HepG2 (cell line): ENCODE data around the gene KPNB1. TPM values are rescaled to one million over a fixed set of nuclear protein-coding genes. Genes with fewer than 3 reads are reported as not detected.

Source experiments
- ATAC-seq: fragments of 200-7000 bp; cut with Tn5 transposase; 3 replicates; pipeline ENCODE4 v1.9.1; 2020; ENCODE audit warnings: mild to moderate bottlenecking, moderate library complexity
- BruUV-seq: library from RNA; stranded (reverse); fragments of 400-500 nt; replicated peaks from 2 replicates; lab custom pipeline; 2021; lab: Mats Ljungman, UMichigan
- CTCF ChIA-PET: fragments of 300-600 bp; formaldehyde crosslinking; extraction: SDS; loops from one replicate; lab custom pipeline; 2021; ENCODE audit warnings: low total read pairs, inconsistent platforms, low intra/inter-chr PET ratio; lab: Yijun Ruan, JAX
- POLR2A ChIA-PET: fragments of 350-600 bp; sonication (Branson Sonifier 250); formaldehyde crosslinking; loops from one replicate; lab custom pipeline; 2020; ENCODE audit warnings: antibody characterized with exemption, inconsistent platforms; lab: Yijun Ruan, JAX
- DNase-seq: peaks from one replicate; pipeline ENCODE4 v3.0.0-alpha.2; 2015; ENCODE audit warnings: low spot score
- FAIRE-seq: peaks from 3 replicates; lab custom pipeline; 2011; peaks lifted over from hg19 to GRCh38; lab: Jason Lieb, UNC
- H2AFZ ChIP-seq: one replicate; pipeline ENCODE4 v1.6.1; 2011; ENCODE audit warnings: low read length, inconsistent platforms
- H3K27ac ChIP-seq: fragments of 300-600 bp; 3 replicates; pipeline ENCODE4 v1.8.0; 2011; ENCODE audit warnings: mixed run types, mild to moderate bottlenecking, mixed read lengths, low read length, inconsistent platforms; ENCODE audit not compliant: insufficient read depth; ENCODE audit errors: extremely low read length
- H3K27me3 ChIP-seq, 2 experiments: fragments of 200-600 bp in 1 of 2; 2 replicates in 1 of 2; 3 replicates in 1 of 2; pipeline versions ENCODE4 v1.6.0 to v1.8.0; 2011; ENCODE audit warnings: low read length in 2 of 2, mild to moderate bottlenecking in 2 of 2, moderate library complexity in 2 of 2, inconsistent platforms in 1 of 2; ENCODE audit not compliant: insufficient read depth in 2 of 2, control insufficient read depth in 1 of 2
- H3K36me3 ChIP-seq, 2 experiments: fragments of 200-600 bp in 1 of 2; replicated peaks in 1 of 2; 2 replicates in 1 of 2; 3 replicates in 1 of 2; pipeline versions ENCODE4 v1.5.1 to v1.8.0; 2011; ENCODE audit warnings: low read length in 2 of 2, inconsistent platforms in 1 of 2; ENCODE audit not compliant: insufficient read depth in 2 of 2, control insufficient read depth in 1 of 2
- H3K4me1 ChIP-seq: 2 replicates; pipeline ENCODE4 v1.5.1; 2012; ENCODE audit warnings: low read length, inconsistent platforms; ENCODE audit not compliant: insufficient read depth
- H3K4me2 ChIP-seq: 2 replicates; pipeline ENCODE4 v1.6.0; 2011; ENCODE audit warnings: low read depth, low read length, inconsistent platforms
- H3K4me3 ChIP-seq, 3 experiments: fragments of 200-600 bp in 1 of 3; sonication (generic), shearing (Covaris generic) in 1 of 3; replicated peaks in 1 of 3; 2 replicates each; pipeline ENCODE4 v1.5.1; 2011 to 2016; ENCODE audit warnings: low read length in 3 of 3, inconsistent platforms in 2 of 3, low read depth in 2 of 3, mild to moderate bottlenecking in 2 of 3, control low read depth in 1 of 3, mixed read lengths in 1 of 3; ENCODE audit not compliant: insufficient read depth in 1 of 3
- H3K79me2 ChIP-seq: one replicate; pipeline ENCODE4 v1.6.1; 2011; ENCODE audit warnings: low read length, inconsistent platforms; ENCODE audit not compliant: insufficient read depth
- H3K9ac ChIP-seq: 2 replicates; pipeline ENCODE4 v1.6.0; 2011; ENCODE audit warnings: mild to moderate bottlenecking, low read depth, low read length, inconsistent platforms; ENCODE audit not compliant: insufficient read depth
- H3K9me3 ChIP-seq: 2 replicates; pipeline ENCODE4 v1.5.1; 2012; ENCODE audit warnings: mild to moderate bottlenecking, low read length
- H4K20me1 ChIP-seq: 2 replicates; pipeline ENCODE4 v1.6.0; 2011; ENCODE audit warnings: inconsistent platforms, mild to moderate bottlenecking, low read length, moderate library complexity; ENCODE audit not compliant: insufficient read depth
- AGO2 ChIP-seq: fragments of 200-400 bp; formaldehyde crosslinking; optimal IDR thresholded peaks from 2 replicates; pipeline ENCODE3; 2017; ENCODE audit warnings: mild to moderate bottlenecking, low read depth, low read length, moderate library complexity
- DRAP1 ChIP-seq: IDR thresholded peaks from 2 replicates; pipeline ENCODE4 v1.6.1; 2016; ENCODE audit warnings: missing genetic modification reagents, missing compliant biosample characterization
- E2F5 ChIP-seq: sonication (generic); formaldehyde crosslinking; conservative IDR thresholded peaks from 2 replicates; pipeline ENCODE4 v1.4.0; 2020; ENCODE audit warnings: missing genetic modification reagents
- HNF4G ChIP-seq, 2 experiments: sonication (generic) in 1 of 2; formaldehyde crosslinking in 1 of 2; IDR thresholded peaks; 2 replicates each; pipeline versions ENCODE4 v1.4.0 to v1.6.1; 2011 to 2020; ENCODE audit warnings: borderline replicate concordance in 2 of 2, low read depth in 2 of 2, mild to moderate bottlenecking in 2 of 2, low read length in 1 of 2, missing genetic modification reagents in 1 of 2, moderate library complexity in 1 of 2
- ISX ChIP-seq: sonication (generic); formaldehyde crosslinking; conservative IDR thresholded peaks from 2 replicates; pipeline ENCODE4 v1.5.0; 2020; ENCODE audit warnings: missing genetic modification reagents
- KAT7 ChIP-seq: IDR thresholded peaks from 2 replicates; pipeline ENCODE4 v1.6.1; 2018; ENCODE audit warnings: borderline replicate concordance, missing compliant biosample characterization
- KLF9 ChIP-seq: IDR thresholded peaks from 2 replicates; pipeline ENCODE4 v1.6.1; 2016; ENCODE audit warnings: low read depth
- KMT2B ChIP-seq: IDR thresholded peaks from 2 replicates; pipeline ENCODE4 v1.6.1; 2016; ENCODE audit warnings: missing genetic modification reagents, missing compliant biosample characterization
- MAF1 ChIP-seq: sonication (generic); formaldehyde crosslinking; IDR thresholded peaks from 2 replicates; pipeline ENCODE4 v1.5.0; 2020; ENCODE audit warnings: missing genetic modification reagents, borderline replicate concordance
- NPAS2 ChIP-seq: sonication (generic); formaldehyde crosslinking; IDR thresholded peaks from 2 replicates; pipeline ENCODE4 v1.8.0; 2022; ENCODE audit warnings: mild to moderate bottlenecking, missing genetic modification reagents, borderline replicate concordance
- PRMT3 ChIP-seq: sonication (generic); formaldehyde crosslinking; IDR thresholded peaks from 2 replicates; pipeline ENCODE4 v1.8.1; 2022; ENCODE audit warnings: low read depth, mild to moderate bottlenecking, moderate library complexity, missing genetic modification reagents, borderline replicate concordance
- TAF15 ChIP-seq: fragments of 200-400 bp; formaldehyde crosslinking; IDR thresholded peaks from one replicate; pipeline ENCODE4 v1.6.1; 2018; ENCODE audit warnings: mild to moderate bottlenecking, low read depth, low read length; ENCODE audit not compliant: poor library complexity, severe bottlenecking
- ZNF142 ChIP-seq: sonication (generic); formaldehyde crosslinking; IDR thresholded peaks from 2 replicates; pipeline ENCODE4 v1.4.0; 2020; ENCODE audit warnings: missing genetic modification reagents
- ZNF143 ChIP-seq: sonication (generic); formaldehyde crosslinking; IDR thresholded peaks from 2 replicates; pipeline ENCODE4 v1.4.0; 2020; ENCODE audit warnings: missing genetic modification reagents
- ZNF24 ChIP-seq: fragments of 450-650 bp; IDR thresholded peaks from 2 replicates; pipeline ENCODE4 v1.6.1; 2017; ENCODE audit warnings: antibody characterized with exemption, mild to moderate bottlenecking
- ZNF772 ChIP-seq: sonication (generic); formaldehyde crosslinking; IDR thresholded peaks from 2 replicates; pipeline ENCODE4 v1.5.0; 2020; ENCODE audit warnings: mild to moderate bottlenecking, missing genetic modification reagents
- WGBS: methylation state at CpG from one replicate; pipeline ENCODE4 v1.1.6; 2017; ENCODE audit warnings: low lambda C conversion rate; 5-methylcytosine and 5-hydroxymethylcytosine counted together
- in situ Hi-C: cut with HindIII; loops from 2 replicates; pipeline ENCODE4 v1.10.0; 2017; ENCODE audit warnings: low pct_unique_long_range_greater_than_20kb; ENCODE audit not compliant: extremely low pct_ligation_motif_present
- intact Hi-C: fragments of 100-400 bp; cut with micrococcal nuclease; formaldehyde crosslinking; loops from one replicate; pipeline ENCODE4 v1.10.0; 2022; ENCODE audit not compliant: unreplicated experiment
- polyA plus RNA-seq, 8 experiments: library from polyadenylated mRNA; depleted of rRNA in 3 of 8; stranded (reverse) in 7 of 8; unstranded in 1 of 8; fragments of >200 nt; fragmentation: Illumina TruSeq in 4 of 8; extraction: Trizol in 4 of 8; gene quantifications; 2 replicates each; pipeline versions ENCODE4 v1.2.1 to v1.2.3, GENCODE V29; 2011 to 2016; ENCODE audit warnings: low read depth in 4 of 8, missing spikeins in 1 of 8, mixed read lengths in 1 of 8; ENCODE audit not compliant: insufficient read depth in 1 of 8
- total RNA-seq, 5 experiments: library from RNA; depleted of rRNA; stranded (reverse); fragments of >200 nt; fragmentation: Illumina TruSeq; extraction: Trizol; gene quantifications; 2 replicates each; pipeline ENCODE4 v1.2.3, GENCODE V29; 2016; ENCODE audit warnings: low read depth in 1 of 5

Gene KPNB1
- total and polyA plus RNA-seq, 2 of the 13 experiments (the other 11 are each of a cell fraction or from before 2014, with no cell fraction given), result 164 to 424 TPM

GRCh38 chr17:47695429-47696376, 46.0 kb downstream of the KPNB1 start:
- ChIA-PET POLR2A (interaction anchor here (1.1 to 3.0 kb wide), 2 partner anchors 46 to 200 kb away, joined by 4 to 22 read pairs; partner anchors contain the start of gene KPNB1), CTCF (no interaction called here)
- Histone ChIP-seq H3K27me3 (no peaks in the 10 kb centered on the region), H4K20me1 (no peaks in the 10 kb centered on the region), H3K4me1 (peaks cover 42% of the 10 kb centered on the region), H2AFZ (no peak overlapping the region), H3K9me3 (no peaks in the 10 kb centered on the region), H3K4me3 (peak overlapping the region in 1 of 3 experiments; percentile 80; a peak in 1 of 6 replicates), H3K4me2 (peak overlapping the region; percentile 64), H3K36me3 (peaks cover 0 to 1% of the 10 kb centered on the region in 2 experiments; a peak in 1 of 5 replicates), H3K9ac (no peak overlapping the region), H3K79me2 (no peaks in the 10 kb centered on the region), H3K27ac (no peak overlapping the region)
- FAIRE-seq (no peak), ATAC-seq (no peak), DNase-seq (no peak)
- WGBS, result 85% methylated on average over 37 of the region's 47 CpGs
- intact Hi-C loops (no loop called here), in situ Hi-C loops (no loop called here)
- BruUV-seq, result no TSS peak
- no peak for TF ChIP-seq ZNF772 (CRISPR knock-in tag)
- TF ChIP-seq MAF1 (CRISPR knock-in tag), result no peak
- no peak for TF ChIP-seq E2F5 (CRISPR knock-in tag)
- TF ChIP-seq DRAP1, result no peak
- TF ChIP-seq KLF9 (CRISPR knock-in tag), result no peak
- peak; percentile 10 for TF ChIP-seq AGO2
- peak; percentile 35 for TF ChIP-seq TAF15
- no peak for TF ChIP-seq NPAS2 (CRISPR knock-in tag)
- TF ChIP-seq KMT2B, result no peak
- TF ChIP-seq HNF4G (IDR thresholded peaks at IDR 0.05; ENCODE audit: borderline replicate concordance, low read depth, low read length), result no peak
- TF ChIP-seq HNF4G (CRISPR knock-in tag; IDR thresholded peaks at IDR 0.05; ENCODE audit: borderline replicate concordance, low read depth), result no peak
- no peak for TF ChIP-seq ZNF143
- no peak for TF ChIP-seq ZNF24
- TF ChIP-seq KAT7 (CRISPR knock-in tag), result no peak
- no peak for TF ChIP-seq ZNF142 (CRISPR knock-in tag)
- no peak for TF ChIP-seq PRMT3 (CRISPR knock-in tag)
- no peak for TF ChIP-seq ISX (CRISPR knock-in tag)
